A549 treated with RU486 at 1 μM for 4 hours (cell line): ENCODE measurements around the gene LRRC71. TPM values are rescaled to one million over a fixed set of nuclear protein-coding genes. Genes with fewer than 3 reads are reported as not detected.

ENCODE experiments used
- total RNA-seq: library from RNA; stranded (reverse); fragments of 200-300 nt; extraction: Qiagen RNA extraction; gene quantifications from 5 replicates; pipeline ENCODE4 v1.2.3, GENCODE V29; 2022; ENCODE audit warnings: low read depth

Gene LRRC71
- 0.13 to 0.48 TPM (median 0.22 TPM) in 5 replicates for total RNA-seq

DNA sequence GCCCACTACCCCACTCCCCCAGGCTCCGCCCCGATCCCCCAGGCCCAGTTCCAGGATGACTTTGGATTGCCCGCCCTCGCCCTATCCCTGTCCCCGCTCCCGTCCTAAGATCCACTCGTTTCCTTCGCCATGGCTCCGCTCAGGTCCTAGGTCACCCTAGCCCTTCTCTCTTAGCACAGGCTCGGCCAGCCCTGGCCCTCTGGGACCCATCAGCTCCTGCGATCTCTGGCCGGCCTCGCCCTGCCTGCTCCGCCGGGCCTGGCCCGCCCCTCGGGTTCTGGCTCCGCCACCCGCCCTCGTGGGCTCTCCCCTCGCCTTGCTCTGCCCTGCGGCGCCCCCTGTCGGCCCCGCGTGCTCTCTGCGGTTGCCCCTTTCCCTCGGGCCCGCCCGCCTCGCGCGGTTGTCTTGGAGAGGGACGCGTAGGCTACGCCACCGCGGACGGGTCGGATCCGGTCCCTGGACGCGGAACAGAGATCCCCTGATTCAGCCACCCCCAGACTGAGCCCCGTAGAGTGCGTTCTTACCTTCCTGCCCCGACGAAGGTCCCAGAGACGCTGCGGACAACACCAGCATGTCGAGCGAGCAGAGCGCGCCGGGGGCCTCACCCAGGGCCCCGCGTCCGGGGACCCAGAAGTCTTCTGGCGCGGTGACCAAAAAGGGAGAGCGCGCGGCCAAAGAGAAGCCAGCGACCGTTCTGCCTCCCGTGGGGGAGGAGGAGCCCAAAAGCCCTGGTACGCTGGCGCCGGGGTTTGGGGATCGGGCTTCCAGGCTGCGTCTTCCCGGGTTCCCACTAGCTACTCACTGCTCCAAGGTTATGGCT, at the start of gene LRRC71:
TSS of gene LRRC71 (plus strand) at position 400 of the 820 bp plus-strand sequence. CDS start at position 572, 172 bp downstream.

DNA sequence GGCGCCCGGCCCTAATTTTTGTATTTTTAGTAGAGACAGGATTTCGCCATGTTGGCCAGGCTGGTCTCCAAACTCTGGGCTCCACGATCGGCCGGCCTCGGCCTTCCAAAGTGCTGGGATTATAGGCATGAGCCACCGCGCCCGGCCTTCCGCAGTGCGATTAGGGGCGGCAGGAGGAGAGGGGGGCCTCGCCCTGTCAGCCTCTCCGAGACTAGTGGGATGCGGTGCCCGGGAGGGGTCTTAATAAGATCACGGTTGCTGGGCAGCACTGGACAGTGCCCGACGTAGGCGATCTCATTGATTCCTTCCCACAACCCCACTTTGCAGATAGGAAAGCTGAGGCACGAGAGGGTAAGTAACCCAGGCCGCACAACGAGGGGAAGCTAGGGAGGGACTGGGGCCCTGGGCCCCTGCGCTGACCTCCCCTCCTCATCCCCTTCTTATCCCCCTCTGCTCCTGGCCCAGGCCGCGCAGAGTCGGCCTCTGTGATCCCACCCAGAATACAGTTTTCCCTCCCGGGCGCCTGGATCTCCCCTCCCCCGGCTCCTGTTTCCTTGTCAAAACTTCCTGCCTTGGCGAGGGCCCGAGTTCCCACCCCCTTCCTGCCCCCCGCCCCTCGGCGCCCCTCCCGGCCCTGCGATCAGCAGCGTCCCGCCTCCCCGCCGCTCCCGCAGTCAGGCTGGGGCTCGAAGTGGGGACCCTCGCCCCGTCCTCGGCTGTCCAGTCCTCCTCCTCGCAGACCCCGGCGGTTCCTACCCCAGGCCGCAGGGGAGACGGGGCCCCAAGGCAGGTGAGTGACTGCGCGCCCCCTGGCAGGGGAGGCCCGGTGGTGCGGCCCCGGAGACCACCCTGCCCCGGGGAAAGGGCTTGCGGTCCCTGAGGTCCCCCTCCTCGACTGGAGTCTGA, 27.1 kb upstream of the LRRC71 start, which contains the start of gene PEAR1:
TSS of gene PEAR1 (plus strand) at position 671 of the 906 bp plus-strand sequence. CDS start 10,209 bp downstream, outside the sequence.

Other genes with a start within 250 kb of the LRRC71 start
- 1.2 to 1.7 TPM (median 1.3 TPM) in 5 replicates for gene NES, start 243.2 kb upstream of the LRRC71 start, total RNA-seq
- 11.5 to 19.1 TPM (median 11.6 TPM) in 5 replicates for gene CRABP2, start 215.0 kb upstream of the LRRC71 start, total RNA-seq
- gene METTL25B, start 192.2 kb upstream of the LRRC71 start, total RNA-seq = 19.5 to 25.1 TPM (median 23.8 TPM) in 5 replicates
- gene ISG20L2, start 191.9 kb upstream of the LRRC71 start, total RNA-seq = 46.4 to 55.1 TPM (median 48.6 TPM) in 5 replicates
- gene MRPL24, start 179.5 kb upstream of the LRRC71 start, total RNA-seq = 175 to 219 TPM (median 189 TPM) in 5 replicates
- gene HDGF, start 169.0 kb upstream of the LRRC71 start, total RNA-seq = 455 to 489 TPM (median 463 TPM) in 5 replicates
- 67.6 to 90.1 TPM (median 73.5 TPM) in 5 replicates for gene PRCC, start 153.1 kb upstream of the LRRC71 start, total RNA-seq
- gene SH2D2A, start 103.8 kb upstream of the LRRC71 start, total RNA-seq = 2.1 to 5.6 TPM (median 3.6 TPM) in 5 replicates
- gene INSRR, start 61.5 kb upstream of the LRRC71 start, total RNA-seq = not detected in 5 replicates
- 0.06 to 0.24 TPM (median 0.16 TPM) in 4 of 5 replicates, not detected in the other for gene NTRK1, start 59.8 kb upstream of the LRRC71 start, total RNA-seq
- 7.5 to 10.1 TPM (median 8.6 TPM) in 5 replicates for gene PEAR1, start 26.9 kb upstream of the LRRC71 start, total RNA-seq
- gene ARHGEF11, start 125.1 kb downstream of the LRRC71 start, total RNA-seq = 17.1 to 19.2 TPM (median 19.0 TPM) in 5 replicates
- gene ETV3L, start 179.2 kb downstream of the LRRC71 start, total RNA-seq = not detected in 5 replicates
- gene ETV3, start 217.8 kb downstream of the LRRC71 start, total RNA-seq = 8.5 to 14.1 TPM (median 10.8 TPM) in 5 replicates